Erythroblast (primary cell): ENCODE data around the gene JAM2.

Experiments
- GATA1 ChIP-seq: IDR thresholded peaks from 2 replicates; pipeline ENCODE4 v1.6.1; 2011; ENCODE audit warnings: low read depth, mild to moderate bottlenecking, control low read depth, low read length, moderate library complexity
- POLR2A ChIP-seq: IDR thresholded peaks from 2 replicates; pipeline ENCODE4 v1.6.1; 2011; ENCODE audit warnings: mild to moderate bottlenecking, low read length

- TF ChIP-seq POLR2A: no peak
- TF ChIP-seq GATA1: no peak
Observed at GRCh38 chr21:25757531-25757930, 118.5 kb downstream of the JAM2 start.
